IMR-90 (cell line): Measurements from ENCODE around the gene SMIM22. TPM values are rescaled to one million over a fixed set of nuclear protein-coding genes. Genes with fewer than 3 reads are reported as not detected.

ENCODE experiments used
- ATAC-seq: fragments of 200-7000 bp; cut with Tn5 transposase; 2 replicates; pipeline ENCODE4 v1.9.1; 2020; ENCODE audit warnings: low read depth, mild to moderate bottlenecking, moderate library complexity
- BruUV-seq: library from RNA; stranded (reverse); fragments of 400-500 nt; replicated peaks from 2 replicates; lab custom pipeline; 2021; lab: Mats Ljungman, UMichigan
- CTCF ChIA-PET: fragments of 300-600 bp; formaldehyde crosslinking; extraction: SDS; loops from one replicate; lab custom pipeline; 2021; ENCODE audit warnings: antibody characterized with exemption; lab: Yijun Ruan, JAX
- POLR2A ChIA-PET: fragments of 300-600 bp; sonication (Branson Sonifier 250); formaldehyde crosslinking; loops from one replicate; lab custom pipeline; 2022; ENCODE audit warnings: antibody characterized with exemption; ENCODE audit not compliant: unreplicated experiment; lab: Charles Lee
- DNase-seq: peaks from one replicate; pipeline ENCODE4 v3.0.0; 2013
- H2AFZ ChIP-seq: replicated peaks from 2 replicates; pipeline ENCODE3; 2013; ENCODE audit warnings: low read length, mild to moderate bottlenecking; ENCODE audit not compliant: poor library complexity
- H2AK5ac ChIP-seq: 2 replicates; pipeline ENCODE4 v1.6.1; 2013; ENCODE audit warnings: low read depth, low read length, inconsistent platforms
- H2AK9ac ChIP-seq: replicated peaks from 2 replicates; pipeline ENCODE3; 2013; ENCODE audit warnings: mild to moderate bottlenecking, low read depth, low read length, moderate library complexity; ENCODE audit not compliant: poor library complexity
- H2BK120ac ChIP-seq: 2 replicates; pipeline ENCODE4 v1.6.1; 2013; ENCODE audit warnings: low read depth, low read length, inconsistent platforms
- H2BK15ac ChIP-seq: 3 replicates; pipeline ENCODE4 v1.6.1; 2013; ENCODE audit warnings: low read depth, low read length, inconsistent platforms
- H2BK20ac ChIP-seq: 2 replicates; pipeline ENCODE4 v1.6.1; 2013; ENCODE audit warnings: low read depth, mild to moderate bottlenecking, inconsistent platforms, low read length, moderate library complexity
- H2BK5ac ChIP-seq: 2 replicates; pipeline ENCODE4 v1.6.1; 2013; ENCODE audit warnings: mild to moderate bottlenecking, low read depth, low read length, inconsistent platforms; ENCODE audit not compliant: poor library complexity, severe bottlenecking
- H3K14ac ChIP-seq: replicated peaks from 2 replicates; pipeline ENCODE4 v1.6.1; 2013; ENCODE audit warnings: low read depth, low read length, inconsistent platforms
- H3K18ac ChIP-seq: 2 replicates; pipeline ENCODE4 v1.6.1; 2013; ENCODE audit warnings: low read depth, low read length, control low read depth
- H3K23ac ChIP-seq: 2 replicates; pipeline ENCODE4 v1.6.1; 2013; ENCODE audit warnings: low read depth, low read length, inconsistent platforms
- H3K27ac ChIP-seq: 2 replicates; pipeline ENCODE4 v1.5.1; 2013; ENCODE audit warnings: mild to moderate bottlenecking, control low read depth, low read length; ENCODE audit not compliant: insufficient read depth
- H3K27me3 ChIP-seq: 2 replicates; pipeline ENCODE4 v1.6.1; 2013; ENCODE audit warnings: low read length; ENCODE audit not compliant: control insufficient read depth, insufficient read depth
- H3K36me3 ChIP-seq: 2 replicates; pipeline ENCODE4 v1.6.1; 2013; ENCODE audit warnings: low read length, mixed read lengths; ENCODE audit not compliant: control insufficient read depth, insufficient read depth
- H3K4ac ChIP-seq: 2 replicates; pipeline ENCODE4 v1.6.1; 2013; ENCODE audit warnings: low read depth, low read length, inconsistent platforms
- H3K4me1 ChIP-seq: 2 replicates; pipeline ENCODE4 v1.6.1; 2013; ENCODE audit warnings: low read length, mixed read lengths; ENCODE audit not compliant: control insufficient read depth, insufficient read depth
- H3K4me2 ChIP-seq: 2 replicates; pipeline ENCODE4 v1.6.1; 2013; ENCODE audit warnings: low read depth, mild to moderate bottlenecking, control low read depth, low read length, moderate library complexity
- H3K4me3 ChIP-seq: 2 replicates; pipeline ENCODE4 v1.5.1; 2013; ENCODE audit warnings: low read depth, mild to moderate bottlenecking, control low read depth, low read length, moderate library complexity; ENCODE audit not compliant: insufficient read depth
- H3K56ac ChIP-seq: 2 replicates; pipeline ENCODE4 v1.6.1; 2013; ENCODE audit warnings: low read length, inconsistent platforms; ENCODE audit not compliant: insufficient read depth; ENCODE audit errors: extremely low read depth
- H3K79me1 ChIP-seq, 2 experiments: 2 replicates each; pipeline ENCODE4 v1.6.1; 2013; ENCODE audit warnings: low read length in 2 of 2, inconsistent platforms in 1 of 2, low read depth in 1 of 2
- H3K9ac ChIP-seq: 2 replicates; pipeline ENCODE4 v1.6.1; 2013; ENCODE audit warnings: low read depth, low read length, control low read depth
- H3K9me1 ChIP-seq: 2 replicates; pipeline ENCODE4 v1.6.1; 2013; ENCODE audit warnings: low read length, inconsistent platforms; ENCODE audit not compliant: insufficient read depth
- H3K9me3 ChIP-seq: 2 replicates; pipeline ENCODE4 v1.6.1; 2013; ENCODE audit warnings: low read length; ENCODE audit not compliant: control insufficient read depth, insufficient read depth
- H4K20me1 ChIP-seq: 2 replicates; pipeline ENCODE4 v1.6.1; 2013; ENCODE audit warnings: low read length, inconsistent platforms; ENCODE audit not compliant: insufficient read depth
- H4K5ac ChIP-seq: 2 replicates; pipeline ENCODE4 v1.6.1; 2013; ENCODE audit warnings: mild to moderate bottlenecking, low read depth, low read length, control low read depth
- H4K8ac ChIP-seq, 2 experiments: 2 replicates each; pipeline ENCODE4 v1.6.1; 2013; ENCODE audit warnings: low read depth in 2 of 2, low read length in 2 of 2, control low read depth in 1 of 2, inconsistent platforms in 1 of 2
- H4K91ac ChIP-seq: 2 replicates; pipeline ENCODE4 v1.6.1; 2013; ENCODE audit warnings: low read depth, low read length, inconsistent platforms; ENCODE audit not compliant: insufficient read depth
- FOS ChIP-seq: fragments of 150-350 bp; IDR thresholded peaks from 2 replicates; pipeline ENCODE4 v1.6.1; 2016; ENCODE audit warnings: low read depth, low read length
- WGBS, 2 experiments: methylation state at CpG; one replicate each; pipeline versions ENCODE4 v1.1.5 to v1.1.7; 2013; ENCODE audit warnings: missing lambda C conversion rate in 2 of 2; ENCODE audit not compliant: insufficient read length in 1 of 2; ENCODE audit errors: extremely low coverage in 2 of 2; 5-methylcytosine and 5-hydroxymethylcytosine counted together
- dilution Hi-C: fragments of 300-500 bp; cut with HindIII; formaldehyde crosslinking; loops from one replicate; pipeline ENCODE4 v1.14.3; 2018; ENCODE audit warnings: low sequenced_read_pairs; ENCODE audit not compliant: unreplicated experiment
- in situ Hi-C: fragments of 300-500 bp; cut with MboI; formaldehyde crosslinking; loops from 3 replicates; pipeline ENCODE4 v1.14.3; 2019; ENCODE audit warnings: low sequenced_read_pairs, inconsistent platforms, mixed read lengths
- intact Hi-C: fragments of 100-400 bp; cut with micrococcal nuclease; formaldehyde crosslinking; loops from 2 replicates; pipeline ENCODE4 v1.10.0; 2022
- polyA plus RNA-seq, 3 experiments: library from polyadenylated mRNA; depleted of rRNA; stranded (reverse); fragments of >200 nt; gene quantifications; 2 replicates each; pipeline ENCODE4 v1.2.3, GENCODE V29; 2012; ENCODE audit warnings: low replicate concordance in 1 of 3
- total RNA-seq: library from RNA; depleted of rRNA; stranded (reverse); fragments of >200 nt; gene quantifications from 2 replicates; pipeline ENCODE4 v1.2.3, GENCODE V29; 2012
- TF ChIP-seq, protein P1 (sequence below): fragments of 150-350 bp; IDR thresholded peaks from 2 replicates; pipeline ENCODE4 v1.6.1; 2016; ENCODE audit warnings: low read depth, mild to moderate bottlenecking, low read length, moderate library complexity, borderline replicate concordance

SMIM22 gene
- total and polyA plus RNA-seq, 2 of the 4 experiments (the other 2 are of a cell fraction), result not detected

DNA sequence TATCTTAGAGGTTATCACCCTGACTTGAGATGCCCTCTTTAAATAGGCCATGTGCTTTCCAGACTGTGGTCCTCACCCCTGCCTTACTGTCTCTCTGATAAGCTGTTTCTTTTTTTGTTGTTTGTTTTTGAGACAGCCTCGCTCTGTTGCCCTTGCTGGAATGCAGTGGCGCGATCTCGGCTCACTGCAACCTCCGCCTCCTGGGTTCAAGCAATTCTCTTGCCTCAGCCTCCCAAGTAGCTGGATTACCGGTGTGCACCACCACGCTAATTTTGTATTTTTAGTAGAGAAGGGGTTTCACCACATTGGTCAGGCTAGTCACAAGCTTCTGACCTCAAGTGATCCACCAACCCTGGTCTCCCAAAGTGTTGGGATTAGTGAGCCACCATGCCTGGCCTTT lies 6.3 kb upstream of the SMIM22 start:
- no peak overlapping the region for H3K18ac ChIP-seq
- no peaks in the 10 kb centered on the region; the same call in 1 of the 2 replicates for H3K27me3 ChIP-seq
- no peak for DNase-seq
- no peak for TF ChIP-seq FOS
- TF ChIP-seq, protein P1, sequence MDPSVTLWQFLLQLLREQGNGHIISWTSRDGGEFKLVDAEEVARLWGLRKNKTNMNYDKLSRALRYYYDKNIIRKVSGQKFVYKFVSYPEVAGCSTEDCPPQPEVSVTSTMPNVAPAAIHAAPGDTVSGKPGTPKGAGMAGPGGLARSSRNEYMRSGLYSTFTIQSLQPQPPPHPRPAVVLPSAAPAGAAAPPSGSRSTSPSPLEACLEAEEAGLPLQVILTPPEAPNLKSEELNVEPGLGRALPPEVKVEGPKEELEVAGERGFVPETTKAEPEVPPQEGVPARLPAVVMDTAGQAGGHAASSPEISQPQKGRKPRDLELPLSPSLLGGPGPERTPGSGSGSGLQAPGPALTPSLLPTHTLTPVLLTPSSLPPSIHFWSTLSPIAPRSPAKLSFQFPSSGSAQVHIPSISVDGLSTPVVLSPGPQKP, result no peak
- intact Hi-C loops, result no loop called here
- H2BK20ac ChIP-seq, result no peak overlapping the region
- no peak overlapping the region for H2BK120ac ChIP-seq
- H3K36me3 ChIP-seq, result no peaks in the 10 kb centered on the region
- H3K9me3 ChIP-seq, result no peaks in the 10 kb centered on the region
- CTCF ChIA-PET, result no interaction called here
- 0 out of 2 replicates have a peak, but pooled peaks cover 3% of the 10 kb centered on the region for H3K9me1 ChIP-seq
- no TSS peak for BruUV-seq
- no peaks in the 10 kb centered on the region for H4K20me1 ChIP-seq
- H2BK15ac ChIP-seq, result no peak overlapping the region
- no peak for ATAC-seq
- H3K9ac ChIP-seq, result no peak overlapping the region
- in situ Hi-C loops, result no loop called here
- no peak overlapping the region for H3K14ac ChIP-seq
- no CpG with 5 or more reads among the region's 7 CpGs for WGBS, 2 experiments
- no peak overlapping the region for H3K27ac ChIP-seq
- dilution Hi-C loops, result no loop called here
- no peak overlapping the region for H2BK5ac ChIP-seq
- H3K4me2 ChIP-seq, result no peak overlapping the region
- no peak overlapping the region for H3K23ac ChIP-seq
- POLR2A ChIA-PET, result no interaction called here
- no peak overlapping the region for H2AK5ac ChIP-seq
- no peak overlapping the region for H4K91ac ChIP-seq
- no peak overlapping the region for H4K8ac ChIP-seq
- no peak overlapping the region for H4K5ac ChIP-seq
- H3K4me3 ChIP-seq, result no peak overlapping the region
- H2AK9ac ChIP-seq, result no peak overlapping the region
- H3K56ac ChIP-seq, result no peak overlapping the region
- no peak overlapping the region for H2AFZ ChIP-seq
- H3K4me1 ChIP-seq, result no peaks in the 10 kb centered on the region
- no peaks in the 10 kb centered on the region for H3K79me1 ChIP-seq
- H3K4ac ChIP-seq, result no peak overlapping the region
